ENCODE measurements around the gene MRAP.

DNA sequence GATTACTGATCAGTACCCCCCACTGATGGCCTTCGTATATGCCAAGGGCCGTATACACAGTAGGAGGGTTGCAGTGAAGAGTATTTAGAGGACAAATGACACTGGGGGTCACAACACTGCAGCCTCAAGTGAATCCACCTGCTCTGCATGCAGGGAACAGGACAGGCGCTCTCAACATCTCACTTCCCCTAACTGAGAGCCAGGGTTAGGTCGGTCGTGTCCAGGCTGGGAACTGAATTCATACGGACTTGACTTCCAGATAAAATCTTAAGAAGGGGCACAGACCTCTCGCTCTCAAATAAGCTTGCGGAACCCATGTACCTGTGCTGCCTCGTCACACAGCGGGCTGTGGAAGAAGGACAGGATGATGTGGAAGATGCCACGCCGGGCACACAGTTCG is 22.8 kb downstream of the MRAP start:
- TF ChIP-seq MYC (IDR thresholded peaks at IDR 0.05; ENCODE audit: borderline replicate concordance, low read length) (no peak), RCOR1 (IDR thresholded peaks at IDR 0.05; ENCODE audit: low read depth, low read length) (no peak), SREBF2 (IDR thresholded peaks at IDR 0.05) (no peak), POLR2A (IDR thresholded peaks at IDR 0.05; ENCODE audit: low read length) (no peak), HMGXB4 (CRISPR knock-in tag; IDR thresholded peaks at IDR 0.05; ENCODE audit: borderline replicate concordance) (no peak), GATA3 (IDR thresholded peaks at IDR 0.05; ENCODE audit: borderline replicate concordance) (no peak)
- TF ChIP-seq, protein P1, sequence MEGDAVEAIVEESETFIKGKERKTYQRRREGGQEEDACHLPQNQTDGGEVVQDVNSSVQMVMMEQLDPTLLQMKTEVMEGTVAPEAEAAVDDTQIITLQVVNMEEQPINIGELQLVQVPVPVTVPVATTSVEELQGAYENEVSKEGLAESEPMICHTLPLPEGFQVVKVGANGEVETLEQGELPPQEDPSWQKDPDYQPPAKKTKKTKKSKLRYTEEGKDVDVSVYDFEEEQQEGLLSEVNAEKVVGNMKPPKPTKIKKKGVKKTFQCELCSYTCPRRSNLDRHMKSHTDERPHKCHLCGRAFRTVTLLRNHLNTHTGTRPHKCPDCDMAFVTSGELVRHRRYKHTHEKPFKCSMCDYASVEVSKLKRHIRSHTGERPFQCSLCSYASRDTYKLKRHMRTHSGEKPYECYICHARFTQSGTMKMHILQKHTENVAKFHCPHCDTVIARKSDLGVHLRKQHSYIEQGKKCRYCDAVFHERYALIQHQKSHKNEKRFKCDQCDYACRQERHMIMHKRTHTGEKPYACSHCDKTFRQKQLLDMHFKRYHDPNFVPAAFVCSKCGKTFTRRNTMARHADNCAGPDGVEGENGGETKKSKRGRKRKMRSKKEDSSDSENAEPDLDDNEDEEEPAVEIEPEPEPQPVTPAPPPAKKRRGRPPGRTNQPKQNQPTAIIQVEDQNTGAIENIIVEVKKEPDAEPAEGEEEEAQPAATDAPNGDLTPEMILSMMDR (IDR thresholded peaks at IDR 0.05), result no peak

Data from A549 (cell line).